ENCODE results near the gene SGPP2.
"Not testable (repeated sequence)": the region's sequence is repeated elsewhere in the genome, so short reads cannot be mapped to it uniquely, and the experiment has no call there.

The SGPP2 gene

DNA sequence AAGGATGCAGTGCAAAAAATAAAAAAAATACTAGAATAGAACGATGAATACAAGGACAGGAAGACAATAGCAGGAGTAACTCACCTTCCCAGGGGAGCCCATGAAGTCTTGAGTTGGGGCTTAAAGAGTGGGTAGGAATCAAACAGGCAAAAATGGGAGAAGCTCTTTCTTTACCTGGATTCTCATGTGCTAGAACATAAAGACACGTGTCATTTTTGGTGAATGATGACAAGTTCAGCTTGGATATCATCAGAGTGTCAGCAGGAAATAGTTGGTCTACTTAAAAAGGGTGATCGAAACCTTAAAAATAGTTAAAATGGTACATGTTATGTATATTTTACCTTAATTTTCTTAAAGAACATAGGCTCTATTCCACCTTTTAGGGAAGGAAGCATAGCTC lies 5.7 kb downstream of the SGPP2 start:
- no peak for DNase-seq

- DNase-seq = no peak
Observed at GRCh38 chr2:222430681-222431080, 6.3 kb downstream of the SGPP2 start.

- DNase-seq = no peak
Observed at GRCh38 chr2:222431869-222432268, 7.5 kb downstream of the SGPP2 start.

GRCh38 chr2:222433332-222434173 lies 9.2 kb downstream of the SGPP2 start:
- DNase-seq = no peak

DNA sequence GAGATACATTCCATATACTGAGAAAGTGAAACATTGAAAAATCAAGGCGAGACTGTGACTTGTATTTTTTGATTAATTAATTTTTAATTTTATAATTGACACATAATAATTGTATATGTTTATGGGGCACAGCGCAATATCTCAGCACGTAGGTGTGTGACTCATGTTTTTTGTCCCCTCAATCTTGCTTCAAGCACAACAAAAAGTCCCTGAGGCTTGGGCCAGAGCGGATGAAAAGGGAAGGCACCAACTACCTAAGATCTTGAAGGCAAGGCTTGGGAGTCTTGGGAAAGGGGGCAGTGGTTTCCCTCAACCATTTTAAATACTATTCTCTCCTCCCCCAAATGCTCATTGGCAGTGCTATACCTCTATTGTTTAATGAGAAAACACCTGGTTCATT lies 9.9 kb downstream of the SGPP2 start:
- no peak for DNase-seq

DNA sequence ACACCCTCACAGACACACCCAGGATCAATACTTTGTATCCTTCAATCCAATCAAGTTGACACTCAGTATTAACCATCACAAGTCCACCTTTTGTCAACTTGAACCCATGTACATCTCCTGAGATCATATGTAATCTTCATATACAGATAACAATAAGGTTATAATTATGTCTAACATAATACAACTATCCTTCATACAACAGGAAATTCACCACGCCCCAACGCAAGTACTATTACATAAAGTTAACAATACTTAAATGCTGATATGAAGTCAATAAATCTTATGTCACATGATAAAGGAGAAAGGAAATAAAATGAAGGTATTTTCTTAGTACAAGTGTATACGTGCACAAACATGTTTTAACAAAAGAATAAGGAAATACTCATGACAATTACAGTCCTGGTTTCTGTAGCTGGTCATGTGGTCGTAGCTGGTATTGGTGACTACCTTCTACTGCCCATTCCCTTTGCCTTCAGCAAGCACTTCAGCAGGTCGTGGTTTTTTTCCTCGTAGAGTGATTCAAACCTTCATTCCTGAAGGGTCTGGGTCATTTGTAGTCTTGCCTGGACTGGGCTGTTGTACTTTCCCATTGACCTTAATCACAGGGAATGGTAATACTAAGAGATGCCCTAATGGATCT lies 11.2 kb downstream of the SGPP2 start:
- DNase-seq = not testable (repeated sequence)

DNA sequence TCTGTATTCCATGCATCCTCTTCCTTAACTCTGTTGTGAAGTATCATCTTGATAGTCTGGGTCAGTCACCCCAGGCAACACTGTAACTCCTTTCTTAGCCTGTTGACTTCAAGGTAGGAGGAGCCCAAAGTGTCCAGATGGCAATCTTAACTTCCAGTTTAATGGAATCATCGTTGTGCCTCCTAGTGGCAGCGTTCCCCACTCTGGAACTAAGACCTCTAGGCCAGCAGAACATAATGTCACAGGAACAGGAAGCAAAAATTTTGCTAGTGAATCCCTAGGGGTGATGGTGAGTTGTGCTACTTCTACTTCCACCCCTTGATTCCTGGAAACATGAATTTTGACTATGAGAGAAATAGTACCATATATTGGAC lies 11.7 kb downstream of the SGPP2 start:
- no peak for DNase-seq

DNA sequence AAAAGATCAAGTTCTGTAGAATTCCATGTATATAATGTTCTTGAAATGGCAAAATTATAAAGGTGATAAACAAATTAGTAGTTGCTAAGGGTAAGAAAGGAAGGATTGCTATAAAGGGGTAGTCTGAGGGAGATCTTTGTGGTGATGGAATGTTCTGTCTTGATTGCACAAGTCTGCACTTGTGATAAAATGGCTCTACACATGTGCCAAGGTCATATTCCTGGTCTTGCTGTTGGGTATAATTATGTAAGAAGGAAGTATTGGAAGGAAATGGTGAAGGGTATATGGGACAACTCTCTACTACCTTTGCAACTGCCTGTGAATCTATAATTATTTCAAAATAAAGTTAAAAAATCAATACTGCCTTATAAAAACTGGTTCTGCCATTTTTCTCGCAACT lies 15.3 kb downstream of the SGPP2 start:
- DNase-seq = no peak

DNA sequence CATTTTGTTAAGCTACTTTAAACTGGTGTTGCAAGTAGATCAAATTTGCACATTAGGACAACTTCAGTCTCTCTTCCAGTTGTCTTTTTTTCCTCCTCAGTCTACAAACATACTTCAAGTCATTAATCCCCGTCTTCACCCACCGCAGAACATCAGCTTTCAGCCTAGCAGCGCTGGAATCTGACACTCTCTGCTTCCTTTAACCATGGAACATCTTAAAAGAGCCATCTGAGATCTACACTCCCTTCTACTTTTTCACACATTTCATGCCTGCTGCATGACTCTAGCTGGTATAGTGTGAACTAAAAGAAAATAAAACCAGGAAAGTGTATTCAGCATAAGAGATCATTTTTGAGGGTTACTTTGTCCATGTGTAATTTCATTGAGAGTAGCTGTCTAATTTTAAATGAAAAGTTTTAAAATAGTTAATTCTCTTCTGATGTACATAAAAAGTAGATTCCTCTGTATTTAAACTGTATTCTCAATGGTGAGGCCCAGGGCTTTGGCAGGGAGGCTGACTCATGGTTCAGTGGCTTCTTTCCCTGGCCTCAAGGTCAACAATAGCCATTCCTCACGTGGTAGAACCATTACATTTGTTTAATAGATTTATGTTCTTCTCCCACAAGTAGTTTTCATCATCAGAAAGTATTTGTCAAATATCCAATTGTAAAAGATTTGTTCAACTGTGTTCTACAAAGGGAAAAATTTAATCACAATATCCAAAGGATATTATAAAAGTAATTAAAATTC lies 16.5 kb downstream of the SGPP2 start:
- no peak for DNase-seq

DNA sequence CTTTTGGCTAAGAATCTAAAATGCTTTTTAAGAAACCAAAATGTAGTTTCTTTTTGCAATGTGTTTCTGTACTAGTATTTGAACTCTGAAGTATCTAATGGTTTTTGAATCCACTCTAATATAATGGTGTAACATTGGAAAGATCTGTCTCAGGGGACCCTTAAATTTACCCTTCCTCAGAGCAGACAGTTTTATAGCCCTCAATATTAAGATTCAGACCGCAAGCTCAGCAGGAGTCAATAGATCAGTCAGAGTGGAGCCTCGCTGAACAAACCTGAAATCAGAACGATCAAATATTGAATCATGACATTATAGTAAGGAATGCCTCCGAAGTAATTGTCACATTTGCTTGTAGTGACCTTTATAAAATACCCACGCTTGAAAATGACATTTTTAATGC lies 18.3 kb downstream of the SGPP2 start:
- DNase-seq = no peak

GRCh38 chr2:222445227-222445626 lies 20.9 kb downstream of the SGPP2 start:
- DNase-seq = no peak

DNA sequence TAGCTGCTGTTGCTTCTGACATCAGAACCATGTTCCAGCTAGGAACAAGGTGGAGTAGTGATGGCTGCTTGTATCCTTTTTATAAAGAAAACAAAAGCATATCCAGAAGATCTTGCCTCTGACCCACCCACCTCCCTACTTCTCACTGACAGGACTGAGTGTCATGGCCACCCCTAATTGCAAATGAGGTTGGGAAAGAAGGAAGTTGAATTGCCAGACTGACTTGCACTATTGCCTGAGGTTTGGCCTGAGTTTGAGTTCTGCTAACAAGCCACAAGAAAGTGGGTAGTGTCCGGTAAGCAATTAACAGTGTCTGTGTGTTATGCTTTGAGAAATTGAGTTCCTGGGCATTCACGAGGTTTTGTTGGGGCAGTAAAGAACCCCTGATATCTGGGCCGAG lies 22.8 kb downstream of the SGPP2 start:
- no peak for DNase-seq

GRCh38 chr2:222448748-222449181 lies 24.4 kb downstream of the SGPP2 start:
- DNase-seq = no peak

DNA sequence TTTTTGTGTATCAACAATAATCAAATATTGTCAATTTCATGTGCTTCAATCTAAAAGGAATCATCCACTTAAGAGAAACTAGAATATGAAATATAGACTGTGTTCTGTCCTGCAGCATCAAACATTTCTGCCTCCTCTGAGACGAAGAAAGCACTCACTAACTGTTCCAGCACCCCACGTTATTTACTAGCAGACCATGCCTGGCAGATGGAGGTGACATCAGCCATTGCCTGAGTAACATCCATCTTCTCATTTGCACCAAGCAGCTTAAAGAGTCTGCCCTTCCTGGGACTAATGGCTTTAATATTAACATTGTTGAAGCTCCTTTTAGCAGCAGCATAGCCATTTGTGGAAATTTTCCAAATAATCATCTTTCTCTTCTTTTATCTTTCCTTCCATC lies 25.7 kb downstream of the SGPP2 start:
- DNase-seq = no peak

- no peak for DNase-seq
Observed at GRCh38 chr2:222451224-222451674, 26.9 kb downstream of the SGPP2 start.

- DNase-seq = no peak
Observed at GRCh38 chr2:222452422-222452950, 28.1 kb downstream of the SGPP2 start.

GRCh38 chr2:222456479-222457077 lies 32.2 kb downstream of the SGPP2 start:
- no peak for DNase-seq

DNA sequence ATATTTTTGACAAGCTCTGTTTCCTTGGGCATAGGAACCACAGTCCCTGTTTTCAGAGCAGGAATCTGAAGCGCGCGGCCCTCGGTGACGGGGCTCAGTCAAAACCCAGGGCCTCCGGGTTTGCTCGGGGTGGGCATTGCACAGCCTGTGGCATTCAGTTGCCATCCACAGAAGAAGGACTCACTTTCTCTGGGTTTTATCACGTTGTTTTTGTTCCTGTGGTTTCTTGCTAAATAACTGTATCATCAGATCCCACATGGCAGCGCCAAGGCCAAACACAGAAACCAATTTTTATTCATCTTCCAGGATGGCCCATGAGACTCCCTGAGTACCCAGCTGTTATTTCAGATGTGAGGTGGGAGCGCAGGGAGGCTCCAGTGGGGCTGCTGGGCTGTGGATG lies 35.6 kb downstream of the SGPP2 start:
- no peak for DNase-seq

GRCh38 chr2:222465746-222466145 lies 41.4 kb downstream of the SGPP2 start:
- no peak for DNase-seq

GRCh38 chr2:222468346-222468745 lies 44.0 kb downstream of the SGPP2 start:
- DNase-seq = no peak

DNA sequence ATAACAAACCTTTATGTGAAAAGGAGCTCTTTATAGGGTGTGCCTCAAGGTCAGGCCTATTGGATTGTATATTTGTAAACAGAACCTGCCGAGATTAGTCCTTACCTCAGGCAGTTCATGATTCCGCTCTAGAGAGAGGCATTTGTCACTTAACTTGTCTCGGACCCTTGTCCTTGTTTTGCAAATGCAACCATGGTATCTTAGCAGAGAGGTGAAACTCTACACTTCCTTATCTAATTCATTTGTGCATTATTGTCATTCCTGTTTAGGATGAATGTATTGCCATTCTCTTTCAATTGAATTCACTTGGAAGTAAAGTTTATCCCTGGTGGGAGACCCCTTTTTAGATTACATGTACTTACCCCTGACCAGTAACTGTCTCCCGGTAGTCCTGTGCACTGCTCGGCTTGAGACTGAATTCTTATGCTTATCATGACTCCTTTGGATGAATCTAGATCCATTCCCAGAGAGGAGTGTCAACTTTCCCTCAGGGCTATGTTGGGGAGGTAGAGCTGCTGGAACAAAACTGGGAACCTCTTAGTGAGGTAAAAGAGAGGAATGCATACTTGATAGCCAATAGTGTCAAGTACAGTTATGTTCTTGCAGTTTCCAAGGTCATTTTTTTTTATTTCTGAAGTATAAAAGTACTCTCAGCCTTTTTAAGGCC lies 46.6 kb downstream of the SGPP2 start:
- no peak for DNase-seq

DNA sequence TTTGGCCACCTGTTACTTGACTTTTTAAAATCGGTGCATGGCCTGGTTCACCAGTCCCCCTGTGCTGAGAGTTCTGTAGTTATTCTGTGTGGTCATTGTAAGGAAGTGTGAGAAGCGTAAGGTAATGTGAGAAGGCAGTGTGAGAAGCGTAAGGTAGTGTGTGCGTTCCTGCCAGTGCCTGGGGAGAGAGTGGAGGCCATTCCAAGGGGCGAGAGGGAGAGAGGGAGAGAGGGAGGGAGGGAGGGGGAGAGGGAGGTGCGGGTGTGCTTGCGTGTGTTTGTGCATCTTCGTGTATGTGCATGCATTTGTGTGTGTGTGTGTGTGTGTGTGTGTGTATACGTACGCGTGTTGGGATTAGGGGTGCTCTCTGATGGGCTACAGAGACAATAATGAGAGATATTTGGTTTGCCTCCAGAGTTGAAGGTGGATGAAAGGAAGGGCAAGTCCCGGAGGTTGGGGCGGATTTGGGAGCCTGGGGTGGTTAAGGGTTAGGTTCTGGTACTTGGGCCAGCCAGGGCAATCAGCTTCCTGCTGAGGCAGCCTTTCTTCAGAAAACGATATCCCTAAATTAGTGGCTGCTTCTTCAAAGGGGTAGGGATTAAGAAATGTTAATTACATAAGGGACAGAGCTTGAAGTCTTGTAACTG lies 53.7 kb downstream of the SGPP2 start:
- DNase-seq = no peak

Data from activated T-cell treated with anti-CD3 and anti-CD28 coated beads for 4 hours (primary cell).